GM21528 (cell line): ENCODE data around the gene MPHOSPH6.
"Not testable (repeated sequence)": the region's sequence is repeated elsewhere in the genome, so short reads cannot be mapped to it uniquely, and the experiment has no call there.

Experiments used
- ATAC-seq: cut with Tn5 transposase; IDR thresholded peaks from one replicate; pipeline ENCODE4 v1.9.1; 2021; ENCODE audit warnings: mild to moderate bottlenecking, moderate library complexity; ENCODE audit not compliant: unreplicated experiment, low FRiP score

The MPHOSPH6 gene

GRCh38 chr16:82176204-82176603, 6.2 kb upstream of the MPHOSPH6 start:
- no peak for ATAC-seq

GRCh38 chr16:82175627-82176026, 5.6 kb upstream of the MPHOSPH6 start:
- no peak for ATAC-seq

GRCh38 chr16:82167670-82168069, 2.4 kb downstream of the MPHOSPH6 start:
- no peak for ATAC-seq

GRCh38 chr16:82160226-82160625, 9.8 kb downstream of the MPHOSPH6 start:
- ATAC-seq = no peak

- no peak for ATAC-seq
These were observed 12.2 kb downstream of the MPHOSPH6 start for GRCh38 chr16:82157836-82158235.

GRCh38 chr16:82157534-82157812, 12.6 kb downstream of the MPHOSPH6 start:
- no peak for ATAC-seq

- ATAC-seq = no peak
These were observed 13.1 kb downstream of the MPHOSPH6 start for GRCh38 chr16:82156761-82157533.

- no peak for ATAC-seq
These were observed 17.3 kb downstream of the MPHOSPH6 start for GRCh38 chr16:82152641-82153112.

GRCh38 chr16:82152196-82152595, 17.8 kb downstream of the MPHOSPH6 start:
- ATAC-seq = no peak

- no peak for ATAC-seq
These were observed 19.5 kb downstream of the MPHOSPH6 start for GRCh38 chr16:82150549-82150948.

GRCh38 chr16:82149536-82149935, 20.5 kb downstream of the MPHOSPH6 start:
- ATAC-seq = no peak

- no peak for ATAC-seq
These were observed 22.5 kb downstream of the MPHOSPH6 start for GRCh38 chr16:82147546-82147945.

GRCh38 chr16:82146957-82147356, 23.1 kb downstream of the MPHOSPH6 start:
- no peak for ATAC-seq

- ATAC-seq = no peak
These were observed 23.5 kb downstream of the MPHOSPH6 start for GRCh38 chr16:82146556-82146955.

GRCh38 chr16:82139286-82139571, 30.8 kb downstream of the MPHOSPH6 start:
- ATAC-seq = not testable (repeated sequence)

- ATAC-seq = no peak
These were observed 31.3 kb downstream of the MPHOSPH6 start for GRCh38 chr16:82138478-82139285.

- ATAC-seq = no peak
These were observed 32.2 kb downstream of the MPHOSPH6 start for GRCh38 chr16:82137822-82138167.

GRCh38 chr16:82136956-82137821, 32.8 kb downstream of the MPHOSPH6 start:
- ATAC-seq = no peak

GRCh38 chr16:82135844-82136243, 34.2 kb downstream of the MPHOSPH6 start:
- no peak for ATAC-seq

- no peak for ATAC-seq
These were observed 35.2 kb downstream of the MPHOSPH6 start for GRCh38 chr16:82134846-82135245.

- no peak for ATAC-seq
These were observed 36.2 kb downstream of the MPHOSPH6 start for GRCh38 chr16:82133798-82134197.
